IPS-20b (cell line): Measurements from ENCODE around the gene TMEM52.

Source experiments
- H3K27ac ChIP-seq: one replicate; pipeline ENCODE4 v1.5.1; 2013; ENCODE audit warnings: low read length
- H3K27me3 ChIP-seq: 2 replicates; pipeline ENCODE4 v1.6.1; 2013; ENCODE audit warnings: mild to moderate bottlenecking, low read length, inconsistent platforms; ENCODE audit not compliant: insufficient read depth
- H3K36me3 ChIP-seq: 2 replicates; pipeline ENCODE4 v1.6.1; 2013; ENCODE audit warnings: low read depth, mild to moderate bottlenecking, inconsistent platforms, low read length, moderate library complexity; ENCODE audit not compliant: insufficient read depth
- H3K4me1 ChIP-seq: 2 replicates; pipeline ENCODE4 v1.6.1; 2013; ENCODE audit warnings: mild to moderate bottlenecking, control low read depth, inconsistent platforms, low read length, moderate library complexity; ENCODE audit not compliant: insufficient read depth
- H3K4me3 ChIP-seq: 2 replicates; pipeline ENCODE4 v1.5.1; 2013; ENCODE audit warnings: mild to moderate bottlenecking, low read length, inconsistent platforms
- H3K9ac ChIP-seq: 2 replicates; pipeline ENCODE4 v1.6.1; 2013; ENCODE audit warnings: low read depth, mild to moderate bottlenecking, inconsistent platforms, low read length, moderate library complexity
- H3K9me3 ChIP-seq: 2 replicates; pipeline ENCODE4 v1.6.1; 2013; ENCODE audit warnings: mild to moderate bottlenecking, low read depth, low read length, inconsistent platforms; ENCODE audit not compliant: insufficient read depth

The TMEM52 gene

GRCh38 chr1:1958071-1958541 is 39.0 kb upstream of the TMEM52 start:
- Histone ChIP-seq H3K27ac (no peak overlapping the region), H3K4me3 (no peak overlapping the region), H3K4me1 (peaks cover 11% of the 10 kb centered on the region; the same call in 1 of the 2 replicates), H3K36me3 (no peaks in the 10 kb centered on the region), H3K27me3 (peaks cover 13% of the 10 kb centered on the region), H3K9ac (no peak overlapping the region), H3K9me3 (no peaks in the 10 kb centered on the region)

GRCh38 chr1:1957533-1957961 is 38.5 kb upstream of the TMEM52 start:
- Histone ChIP-seq H3K9ac (no peak overlapping the region), H3K27ac (no peak overlapping the region), H3K9me3 (no peaks in the 10 kb centered on the region), H3K4me3 (no peak overlapping the region), H3K27me3 (peaks cover 13% of the 10 kb centered on the region), H3K4me1 (peaks cover 11% of the 10 kb centered on the region; the same call in 1 of the 2 replicates), H3K36me3 (no peaks in the 10 kb centered on the region)

- Histone ChIP-seq H3K4me1 (peaks cover 11% of the 10 kb centered on the region; the same call in 1 of the 2 replicates), H3K9me3 (no peaks in the 10 kb centered on the region), H3K4me3 (no peak overlapping the region), H3K27ac (no peak overlapping the region), H3K27me3 (peaks cover 13% of the 10 kb centered on the region), H3K36me3 (no peaks in the 10 kb centered on the region), H3K9ac (no peak overlapping the region)
These were observed 37.8 kb upstream of the TMEM52 start for GRCh38 chr1:1956586-1957532.

GRCh38 chr1:1956101-1956500 is 37.0 kb upstream of the TMEM52 start:
- Histone ChIP-seq H3K9me3 (no peaks in the 10 kb centered on the region), H3K9ac (no peak overlapping the region), H3K36me3 (no peaks in the 10 kb centered on the region), H3K27ac (no peak overlapping the region), H3K27me3 (peaks cover 7% of the 10 kb centered on the region; the same call in 1 of the 2 replicates), H3K4me3 (no peak overlapping the region), H3K4me1 (peaks cover 6% of the 10 kb centered on the region; the same call in 1 of the 2 replicates)

- no peaks in the 10 kb centered on the region for H3K9me3 ChIP-seq
- H3K9ac ChIP-seq = no peak overlapping the region
- peaks cover 3% of the 10 kb centered on the region; the same call in 1 of the 2 replicates for H3K4me1 ChIP-seq
- no peaks in the 10 kb centered on the region for H3K36me3 ChIP-seq
- peaks cover 2% of the 10 kb centered on the region; the same call in 1 of the 2 replicates for H3K27me3 ChIP-seq
- no peak overlapping the region for H3K4me3 ChIP-seq
- no peak overlapping the region for H3K27ac ChIP-seq
These were observed 36.6 kb upstream of the TMEM52 start for GRCh38 chr1:1955621-1956094.

- Histone ChIP-seq H3K36me3 (no peaks in the 10 kb centered on the region), H3K9me3 (no peaks in the 10 kb centered on the region), H3K4me3 (no peak overlapping the region), H3K4me1 (no peaks in the 10 kb centered on the region), H3K27ac (no peak overlapping the region), H3K9ac (no peak overlapping the region), H3K27me3 (no peaks in the 10 kb centered on the region)
These were observed 35.9 kb upstream of the TMEM52 start for GRCh38 chr1:1954831-1955441.

- Histone ChIP-seq H3K27ac (no peak overlapping the region), H3K27me3 (no peaks in the 10 kb centered on the region), H3K36me3 (no peaks in the 10 kb centered on the region), H3K9me3 (no peaks in the 10 kb centered on the region), H3K9ac (no peak overlapping the region), H3K4me1 (no peaks in the 10 kb centered on the region), H3K4me3 (no peak overlapping the region)
These were observed 34.9 kb upstream of the TMEM52 start for GRCh38 chr1:1954015-1954414.

GRCh38 chr1:1950940-1951339 is 31.9 kb upstream of the TMEM52 start:
- Histone ChIP-seq H3K4me3 (no peak overlapping the region), H3K36me3 (no peaks in the 10 kb centered on the region), H3K27ac (no peak overlapping the region), H3K27me3 (no peaks in the 10 kb centered on the region), H3K4me1 (no peaks in the 10 kb centered on the region), H3K9ac (no peak overlapping the region), H3K9me3 (no peaks in the 10 kb centered on the region)

GRCh38 chr1:1948783-1949182 is 29.7 kb upstream of the TMEM52 start:
- Histone ChIP-seq H3K27me3 (no peaks in the 10 kb centered on the region), H3K4me1 (no peaks in the 10 kb centered on the region), H3K9ac (no peak overlapping the region), H3K27ac (no peak overlapping the region), H3K36me3 (no peaks in the 10 kb centered on the region), H3K4me3 (no peak overlapping the region), H3K9me3 (no peaks in the 10 kb centered on the region)

GRCh38 chr1:1947493-1947892 is 28.4 kb upstream of the TMEM52 start:
- H3K9me3 ChIP-seq = no peaks in the 10 kb centered on the region
- H3K27ac ChIP-seq = no peak overlapping the region
- no peaks in the 10 kb centered on the region for H3K27me3 ChIP-seq
- no peak overlapping the region for H3K9ac ChIP-seq
- H3K36me3 ChIP-seq = no peaks in the 10 kb centered on the region
- H3K4me3 ChIP-seq = no peak overlapping the region
- no peaks in the 10 kb centered on the region for H3K4me1 ChIP-seq

GRCh38 chr1:1946540-1946939 is 27.5 kb upstream of the TMEM52 start:
- H3K9me3 ChIP-seq = no peaks in the 10 kb centered on the region
- H3K27me3 ChIP-seq = no peaks in the 10 kb centered on the region
- no peak overlapping the region for H3K4me3 ChIP-seq
- no peak overlapping the region for H3K27ac ChIP-seq
- no peaks in the 10 kb centered on the region for H3K4me1 ChIP-seq
- no peak overlapping the region for H3K9ac ChIP-seq
- H3K36me3 ChIP-seq = no peaks in the 10 kb centered on the region
